Measurements from ENCODE around the gene GJA9.
"Not testable (repeated sequence)": the region's sequence is repeated elsewhere in the genome, so short reads cannot be mapped to it uniquely, and the experiment has no call there.

Gene GJA9

DNA sequence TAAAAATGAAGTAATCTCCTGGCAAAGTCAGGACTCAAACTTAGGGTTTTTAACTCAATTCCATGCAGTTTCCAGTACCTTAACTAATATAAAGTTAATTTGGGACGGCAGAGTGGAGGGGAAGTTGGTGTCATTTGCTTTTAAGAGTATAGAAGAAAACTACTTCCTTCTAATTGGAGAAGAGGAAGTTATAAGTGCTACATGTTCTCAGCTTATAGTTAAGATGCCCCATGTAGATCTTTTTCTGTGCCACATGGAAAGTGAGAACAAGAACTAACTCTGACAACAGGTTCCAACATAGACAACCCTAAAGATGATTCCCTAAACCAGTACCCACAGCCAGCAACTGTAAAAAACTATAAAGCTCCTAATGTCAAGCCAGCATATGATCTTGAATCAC, 33.3 kb downstream of the GJA9 start:
- Histone ChIP-seq H3K27me3 (ENCODE audit: insufficient read depth, low read length) (no peaks in the 10 kb centered on the region), H3K27ac (ENCODE audit: low read depth, low read length) (no peak overlapping the region), H3K36me3 (ENCODE audit: control insufficient read depth in 1 of 2, insufficient read depth in 2 of 2, low read length in 2 of 2) (peaks cover 18 to 27% of the 10 kb centered on the region in 2 experiments), H2BK12ac (ENCODE audit: low read length) (no peak overlapping the region), H3K9me3 (ENCODE audit: insufficient read depth, low read depth, low read length) (no peaks in the 10 kb centered on the region), H3K79me1 (ENCODE audit: low read length) (no peaks in the 10 kb centered on the region), H3K18ac (ENCODE audit: low read length) (no peak overlapping the region), H2AFZ (ENCODE audit: insufficient read depth, low read length, poor library complexity) (no peak overlapping the region), H4K12ac (ENCODE audit: low read depth, low read length) (no peak overlapping the region), H3K23ac (ENCODE audit: low read length) (no peak overlapping the region), H3K4me2 (ENCODE audit: low read length) (no peak overlapping the region), H3K4ac (ENCODE audit: low read depth, low read length) (no peak overlapping the region), H3K9ac (ENCODE audit: low read length) (no peak overlapping the region), H2BK5ac (ENCODE audit: low read depth, low read length, poor library complexity) (no peak overlapping the region), H3K4me3 (ENCODE audit: low read depth, low read length) (no peak overlapping the region), H2BK120ac (ENCODE audit: insufficient read depth, low read length, poor library complexity) (no peak overlapping the region), H2AK5ac (ENCODE audit: low read length) (no peak overlapping the region), H4K91ac (ENCODE audit: low read depth, low read length) (no peak overlapping the region), H3K79me2 (ENCODE audit: control insufficient read depth, insufficient read depth, low read length, poor library complexity) (no peaks in the 10 kb centered on the region), H3K4me1 (ENCODE audit: control insufficient read depth in 1 of 2, insufficient read depth in 2 of 2, low read length in 2 of 2) (peaks cover 0 to 2% of the 10 kb centered on the region in 2 experiments), H3K14ac (ENCODE audit: low read length) (no peak overlapping the region), H4K8ac (ENCODE audit: low read depth, low read length) (no peak overlapping the region)
- no CpG with 5 or more reads among the region's 1 CpG for WGBS (ENCODE audit: extremely low coverage, insufficient coverage, insufficient read length)
- DNase-seq = no peak

DNA sequence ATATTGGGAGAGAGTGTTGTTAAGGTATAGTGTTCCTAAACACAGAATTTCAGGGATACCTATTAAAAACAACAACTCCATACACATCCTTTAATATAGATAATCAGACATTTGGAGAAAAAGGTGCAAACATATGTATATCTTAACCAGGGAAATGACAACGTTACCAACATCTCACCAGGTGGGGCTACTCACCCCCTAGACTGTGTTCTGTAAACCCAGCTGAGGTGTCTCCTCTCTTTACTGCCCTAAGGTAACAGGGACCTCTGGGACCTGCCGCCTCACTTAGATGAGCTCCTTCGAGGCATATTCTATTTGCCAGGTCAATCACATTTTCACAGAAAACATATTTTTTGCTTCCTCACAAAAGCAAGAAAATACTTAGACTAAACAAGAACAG, 35.2 kb downstream of the GJA9 start:
- H2AK5ac ChIP-seq (ENCODE audit: low read length) = no peak overlapping the region
- no peak overlapping the region for H4K12ac ChIP-seq (ENCODE audit: low read depth, low read length)
- H3K18ac ChIP-seq (ENCODE audit: low read length) = no peak overlapping the region
- no peak overlapping the region for H3K4me3 ChIP-seq (ENCODE audit: low read depth, low read length)
- no peak overlapping the region for H3K4me2 ChIP-seq (ENCODE audit: low read length)
- no CpG with 5 or more reads among the region's 3 CpGs for WGBS (ENCODE audit: extremely low coverage, insufficient coverage, insufficient read length)
- no peak overlapping the region for H3K14ac ChIP-seq (ENCODE audit: low read length)
- H3K4ac ChIP-seq (ENCODE audit: low read depth, low read length) = no peak overlapping the region
- no peaks in the 10 kb centered on the region for H3K79me1 ChIP-seq (ENCODE audit: low read length)
- H3K9me3 ChIP-seq (ENCODE audit: insufficient read depth, low read depth, low read length) = no peaks in the 10 kb centered on the region
- H4K91ac ChIP-seq (ENCODE audit: low read depth, low read length) = no peak overlapping the region
- H3K27me3 ChIP-seq (ENCODE audit: insufficient read depth, low read length) = no peaks in the 10 kb centered on the region
- H2BK5ac ChIP-seq (ENCODE audit: low read depth, low read length, poor library complexity) = no peak overlapping the region
- H3K23ac ChIP-seq (ENCODE audit: low read length) = no peak overlapping the region
- no peak overlapping the region for H2AFZ ChIP-seq (ENCODE audit: insufficient read depth, low read length, poor library complexity)
- H3K9ac ChIP-seq (ENCODE audit: low read length) = no peak overlapping the region
- no peak for DNase-seq
- no peak overlapping the region for H3K27ac ChIP-seq (ENCODE audit: low read depth, low read length)
- H4K8ac ChIP-seq (ENCODE audit: low read depth, low read length) = no peak overlapping the region
- H2BK12ac ChIP-seq (ENCODE audit: low read length) = no peak overlapping the region
- H3K79me2 ChIP-seq (ENCODE audit: control insufficient read depth, insufficient read depth, low read length, poor library complexity) = no peaks in the 10 kb centered on the region
- H3K4me1 ChIP-seq (ENCODE audit: control insufficient read depth in 1 of 2, insufficient read depth in 2 of 2, low read length in 2 of 2) = peaks cover 0 to 2% of the 10 kb centered on the region in 2 experiments
- H2BK120ac ChIP-seq (ENCODE audit: insufficient read depth, low read length, poor library complexity) = no peak overlapping the region
- peaks cover 23 to 25% of the 10 kb centered on the region in 2 experiments for H3K36me3 ChIP-seq (ENCODE audit: control insufficient read depth in 1 of 2, insufficient read depth in 2 of 2, low read length in 2 of 2)

GRCh38 chr1:38845088-38845487, 36.3 kb downstream of the GJA9 start:
- H2BK12ac ChIP-seq (ENCODE audit: low read length); H3K27me3 ChIP-seq (ENCODE audit: insufficient read depth, low read length); H4K91ac ChIP-seq (ENCODE audit: low read depth, low read length); H3K4ac ChIP-seq (ENCODE audit: low read depth, low read length); DNase-seq; H3K27ac ChIP-seq (ENCODE audit: low read depth, low read length); H4K8ac ChIP-seq (ENCODE audit: low read depth, low read length); H2BK120ac ChIP-seq (ENCODE audit: insufficient read depth, low read length, poor library complexity); H2AFZ ChIP-seq (ENCODE audit: insufficient read depth, low read length, poor library complexity); H3K4me1 ChIP-seq (ENCODE audit: control insufficient read depth in 1 of 2, insufficient read depth in 2 of 2, low read length in 2 of 2); H3K4me2 ChIP-seq (ENCODE audit: low read length); H3K23ac ChIP-seq (ENCODE audit: low read length); H4K12ac ChIP-seq (ENCODE audit: low read depth, low read length); H3K14ac ChIP-seq (ENCODE audit: low read length); H2BK5ac ChIP-seq (ENCODE audit: low read depth, low read length, poor library complexity); H3K4me3 ChIP-seq (ENCODE audit: low read depth, low read length); H2AK5ac ChIP-seq (ENCODE audit: low read length); H3K9me3 ChIP-seq (ENCODE audit: insufficient read depth, low read depth, low read length); H3K18ac ChIP-seq (ENCODE audit: low read length); H3K79me1 ChIP-seq (ENCODE audit: low read length); H3K9ac ChIP-seq (ENCODE audit: low read length); H3K79me2 ChIP-seq (ENCODE audit: control insufficient read depth, insufficient read depth, low read length, poor library complexity): not testable (repeated sequence)
- no CpG with 5 or more reads among the region's 3 CpGs for WGBS (ENCODE audit: extremely low coverage, insufficient coverage, insufficient read length)
- H3K36me3 ChIP-seq (ENCODE audit: control insufficient read depth in 1 of 2, insufficient read depth in 2 of 2, low read length in 2 of 2) = peaks cover 21 to 23% of the 10 kb centered on the region in 2 experiments

GRCh38 chr1:38840281-38840680, 41.1 kb downstream of the GJA9 start:
- H3K9ac ChIP-seq (ENCODE audit: low read length) = no peak overlapping the region
- no peak overlapping the region for H3K4me2 ChIP-seq (ENCODE audit: low read length)
- H3K4ac ChIP-seq (ENCODE audit: low read depth, low read length) = no peak overlapping the region
- no CpG with 5 or more reads among the region's 2 CpGs for whole genome bisulfite sequencing (ENCODE audit: extremely low coverage, insufficient coverage, insufficient read length)
- H2AK5ac ChIP-seq (ENCODE audit: low read length) = no peak overlapping the region
- H3K23ac ChIP-seq (ENCODE audit: low read length) = no peak overlapping the region
- DNase-seq = no peak
- H3K36me3 ChIP-seq (ENCODE audit: control insufficient read depth in 1 of 2, insufficient read depth in 2 of 2, low read length in 2 of 2) = peaks cover 12 to 21% of the 10 kb centered on the region in 2 experiments
- H3K14ac ChIP-seq (ENCODE audit: low read length) = no peak overlapping the region
- no peak overlapping the region for H4K8ac ChIP-seq (ENCODE audit: low read depth, low read length)
- no peak overlapping the region for H2BK5ac ChIP-seq (ENCODE audit: low read depth, low read length, poor library complexity)
- peaks cover 0 to 2% of the 10 kb centered on the region in 2 experiments for H3K4me1 ChIP-seq (ENCODE audit: control insufficient read depth in 1 of 2, insufficient read depth in 2 of 2, low read length in 2 of 2)
- H2BK120ac ChIP-seq (ENCODE audit: insufficient read depth, low read length, poor library complexity) = no peak overlapping the region
- no peaks in the 10 kb centered on the region for H3K79me2 ChIP-seq (ENCODE audit: control insufficient read depth, insufficient read depth, low read length, poor library complexity)
- H3K4me3 ChIP-seq (ENCODE audit: low read depth, low read length) = no peak overlapping the region
- no peak overlapping the region for H3K18ac ChIP-seq (ENCODE audit: low read length)
- H4K91ac ChIP-seq (ENCODE audit: low read depth, low read length) = no peak overlapping the region
- no peaks in the 10 kb centered on the region for H3K79me1 ChIP-seq (ENCODE audit: low read length)
- H4K12ac ChIP-seq (ENCODE audit: low read depth, low read length) = no peak overlapping the region
- no peak overlapping the region for H2BK12ac ChIP-seq (ENCODE audit: low read length)
- H3K27me3 ChIP-seq (ENCODE audit: insufficient read depth, low read length) = no peaks in the 10 kb centered on the region
- no peak overlapping the region for H3K27ac ChIP-seq (ENCODE audit: low read depth, low read length)
- H3K9me3 ChIP-seq (ENCODE audit: insufficient read depth, low read depth, low read length) = no peaks in the 10 kb centered on the region
- H2AFZ ChIP-seq (ENCODE audit: insufficient read depth, low read length, poor library complexity) = no peak overlapping the region

All from trophoblast cell (in vitro differentiated cells and primary cell).